Panc1 (cell line): Measurements from ENCODE around the gene CDK17. TPM values are rescaled to one million over a fixed set of nuclear protein-coding genes. Genes with fewer than 3 reads are reported as not detected.

Experiments used
- ATAC-seq: fragments of 200-7000 bp; cut with Tn5 transposase; 2 replicates; pipeline ENCODE4 v1.9.1; 2020; ENCODE audit warnings: mild to moderate bottlenecking, moderate library complexity
- BruUV-seq: library from RNA; stranded (reverse); fragments of 400-500 nt; replicated peaks from 2 replicates; lab custom pipeline; 2021; lab: Mats Ljungman, UMichigan
- CTCF ChIA-PET: fragments of 300-600 bp; sonication (Branson Sonifier 250); formaldehyde crosslinking; loops from one replicate; lab custom pipeline; 2022; ENCODE audit warnings: antibody characterized with exemption; lab: Charles Lee
- POLR2A ChIA-PET: fragments of 300-600 bp; sonication (Branson Sonifier 250); formaldehyde crosslinking; loops from one replicate; lab custom pipeline; 2022; ENCODE audit warnings: antibody characterized with exemption; lab: Charles Lee
- DNase-seq: peaks from one replicate; pipeline ENCODE4 v3.0.0-alpha.2; 2010; ENCODE audit warnings: low read depth, low spot score
- H3K27ac ChIP-seq: 2 replicates; pipeline ENCODE4 v1.5.1; 2011; ENCODE audit warnings: mild to moderate bottlenecking, low read length, inconsistent platforms
- H3K27me3 ChIP-seq: fragments of 200-500 bp; sonication (Bioruptor generic); 2 replicates; pipeline ENCODE4 v1.6.0; 2014; ENCODE audit warnings: low read length, inconsistent platforms; ENCODE audit not compliant: control insufficient read depth, insufficient read depth
- H3K36me3 ChIP-seq: fragments of 200-500 bp; sonication (Bioruptor generic); 2 replicates; pipeline ENCODE4 v1.5.1; 2014; ENCODE audit warnings: inconsistent platforms, mild to moderate bottlenecking, low read length, moderate library complexity; ENCODE audit not compliant: control insufficient read depth, insufficient read depth
- H3K4me1 ChIP-seq: 2 replicates; pipeline ENCODE4 v1.5.1; 2011; ENCODE audit warnings: inconsistent platforms, mild to moderate bottlenecking, low read length, moderate library complexity; ENCODE audit not compliant: control insufficient read depth, insufficient read depth
- H3K4me3 ChIP-seq, 2 experiments: 2 replicates each; pipeline ENCODE4 v1.5.1; 2011 to 2012; ENCODE audit warnings: low read depth in 2 of 2, low read length in 2 of 2, mild to moderate bottlenecking in 2 of 2, inconsistent platforms in 1 of 2, moderate library complexity in 1 of 2
- H3K9me3 ChIP-seq: fragments of 200-500 bp; sonication (Bioruptor generic); 2 replicates; pipeline ENCODE4 v1.5.1; 2014; ENCODE audit warnings: low read depth, mild to moderate bottlenecking, inconsistent platforms, low read length, moderate library complexity; ENCODE audit not compliant: control insufficient read depth, insufficient read depth
- POLR2AphosphoS5 ChIP-seq: IDR thresholded peaks from 2 replicates; pipeline ENCODE4 v1.6.1; 2012; ENCODE audit warnings: mild to moderate bottlenecking, low read depth, low read length, moderate library complexity
- SIN3A ChIP-seq: IDR thresholded peaks from 2 replicates; pipeline ENCODE4 v1.6.1; 2012; ENCODE audit warnings: low read depth, mild to moderate bottlenecking, low read length, moderate library complexity, borderline replicate concordance; ENCODE audit not compliant: insufficient read depth
- TCF7L2 ChIP-seq: IDR thresholded peaks from 2 replicates; pipeline ENCODE4 v1.6.1; 2011; ENCODE audit warnings: mild to moderate bottlenecking, low read depth, low read length, inconsistent platforms
- in situ Hi-C: cut with HindIII; loops from 2 replicates; pipeline ENCODE4 v1.10.0; 2016; ENCODE audit warnings: low sequenced_read_pairs, low pct_unique_long_range_greater_than_20kb
- intact Hi-C: fragments of 100-400 bp; cut with micrococcal nuclease; formaldehyde crosslinking; loops from one replicate; pipeline ENCODE4 v1.10.0; 2022; ENCODE audit not compliant: unreplicated experiment
- total RNA-seq: library from RNA; stranded (reverse); gene quantifications from one replicate; pipeline ENCODE4 v1.2.1, GENCODE V29; 2021; ENCODE audit not compliant: unreplicated experiment
- TF ChIP-seq, protein P1 (sequence below), 2 experiments: IDR thresholded peaks; 2 replicates each; pipeline ENCODE4 v1.6.1; 2011 to 2012; ENCODE audit warnings: low read depth in 2 of 2, control low read depth in 1 of 2, low read length in 1 of 2, mild to moderate bottlenecking in 1 of 2, moderate library complexity in 1 of 2; ENCODE audit not compliant: insufficient read depth in 1 of 2
- TF ChIP-seq, protein P2 (sequence below): fragments of 450-650 bp; IDR thresholded peaks from 2 replicates; pipeline ENCODE4 v1.5.1; 2017; ENCODE audit warnings: mild to moderate bottlenecking

Gene CDK17
- total RNA-seq, 1 experiment from 2014 or later, result 23.2 TPM

DNA sequence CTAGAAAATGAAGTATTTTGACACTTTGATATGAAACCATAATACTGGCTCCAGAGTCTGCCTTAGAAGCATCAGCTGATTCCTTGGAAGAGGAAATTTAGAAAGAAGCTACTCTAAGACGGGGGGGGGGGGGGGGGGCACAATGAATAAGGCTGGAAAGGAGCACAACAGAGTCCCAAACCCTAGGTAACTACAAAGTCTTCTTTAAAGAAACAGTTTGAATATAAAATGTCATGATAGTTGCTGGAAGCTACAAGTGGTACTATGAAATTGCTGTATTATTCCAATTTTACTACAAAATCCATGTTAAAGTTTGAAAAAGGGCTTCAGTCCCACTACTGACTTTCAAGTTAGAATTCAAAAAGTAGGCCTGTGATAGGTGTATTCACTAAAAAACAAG lies 31.6 kb downstream of the CDK17 start:
- intact Hi-C loops, result no loop called here
- no peak for ATAC-seq

GRCh38 chr12:96368233-96368632 lies 32.0 kb downstream of the CDK17 start:
- no peak for DNase-seq
- ChIA-PET POLR2A (no interaction called here), CTCF (interaction anchor here (0.6 to 0.7 kb wide), 2 partner anchors 127 to 594 kb away, joined by 3 to 4 read pairs; no protein-coding TSS in a partner anchor)
- Histone ChIP-seq H3K27me3 (no peaks in the 10 kb centered on the region), H3K36me3 (no peaks in the 10 kb centered on the region), H3K9me3 (no peaks in the 10 kb centered on the region), H3K4me1 (peaks cover 16% of the 10 kb centered on the region), H3K27ac (no peak overlapping the region), H3K4me3 (no peak overlapping the region)
- intact Hi-C loops (no loop called here), in situ Hi-C loops (no loop called here)
- no TSS peak for BruUV-seq
- no peak for ATAC-seq
- TF ChIP-seq, protein P1, sequence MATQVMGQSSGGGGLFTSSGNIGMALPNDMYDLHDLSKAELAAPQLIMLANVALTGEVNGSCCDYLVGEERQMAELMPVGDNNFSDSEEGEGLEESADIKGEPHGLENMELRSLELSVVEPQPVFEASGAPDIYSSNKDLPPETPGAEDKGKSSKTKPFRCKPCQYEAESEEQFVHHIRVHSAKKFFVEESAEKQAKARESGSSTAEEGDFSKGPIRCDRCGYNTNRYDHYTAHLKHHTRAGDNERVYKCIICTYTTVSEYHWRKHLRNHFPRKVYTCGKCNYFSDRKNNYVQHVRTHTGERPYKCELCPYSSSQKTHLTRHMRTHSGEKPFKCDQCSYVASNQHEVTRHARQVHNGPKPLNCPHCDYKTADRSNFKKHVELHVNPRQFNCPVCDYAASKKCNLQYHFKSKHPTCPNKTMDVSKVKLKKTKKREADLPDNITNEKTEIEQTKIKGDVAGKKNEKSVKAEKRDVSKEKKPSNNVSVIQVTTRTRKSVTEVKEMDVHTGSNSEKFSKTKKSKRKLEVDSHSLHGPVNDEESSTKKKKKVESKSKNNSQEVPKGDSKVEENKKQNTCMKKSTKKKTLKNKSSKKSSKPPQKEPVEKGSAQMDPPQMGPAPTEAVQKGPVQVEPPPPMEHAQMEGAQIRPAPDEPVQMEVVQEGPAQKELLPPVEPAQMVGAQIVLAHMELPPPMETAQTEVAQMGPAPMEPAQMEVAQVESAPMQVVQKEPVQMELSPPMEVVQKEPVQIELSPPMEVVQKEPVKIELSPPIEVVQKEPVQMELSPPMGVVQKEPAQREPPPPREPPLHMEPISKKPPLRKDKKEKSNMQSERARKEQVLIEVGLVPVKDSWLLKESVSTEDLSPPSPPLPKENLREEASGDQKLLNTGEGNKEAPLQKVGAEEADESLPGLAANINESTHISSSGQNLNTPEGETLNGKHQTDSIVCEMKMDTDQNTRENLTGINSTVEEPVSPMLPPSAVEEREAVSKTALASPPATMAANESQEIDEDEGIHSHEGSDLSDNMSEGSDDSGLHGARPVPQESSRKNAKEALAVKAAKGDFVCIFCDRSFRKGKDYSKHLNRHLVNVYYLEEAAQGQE (IDR thresholded peaks at IDR 0.05; ENCODE audit: insufficient read depth in 1 of 2, low read depth in 2 of 2, low read length in 1 of 2), result no peak
- TF ChIP-seq, protein P2, sequence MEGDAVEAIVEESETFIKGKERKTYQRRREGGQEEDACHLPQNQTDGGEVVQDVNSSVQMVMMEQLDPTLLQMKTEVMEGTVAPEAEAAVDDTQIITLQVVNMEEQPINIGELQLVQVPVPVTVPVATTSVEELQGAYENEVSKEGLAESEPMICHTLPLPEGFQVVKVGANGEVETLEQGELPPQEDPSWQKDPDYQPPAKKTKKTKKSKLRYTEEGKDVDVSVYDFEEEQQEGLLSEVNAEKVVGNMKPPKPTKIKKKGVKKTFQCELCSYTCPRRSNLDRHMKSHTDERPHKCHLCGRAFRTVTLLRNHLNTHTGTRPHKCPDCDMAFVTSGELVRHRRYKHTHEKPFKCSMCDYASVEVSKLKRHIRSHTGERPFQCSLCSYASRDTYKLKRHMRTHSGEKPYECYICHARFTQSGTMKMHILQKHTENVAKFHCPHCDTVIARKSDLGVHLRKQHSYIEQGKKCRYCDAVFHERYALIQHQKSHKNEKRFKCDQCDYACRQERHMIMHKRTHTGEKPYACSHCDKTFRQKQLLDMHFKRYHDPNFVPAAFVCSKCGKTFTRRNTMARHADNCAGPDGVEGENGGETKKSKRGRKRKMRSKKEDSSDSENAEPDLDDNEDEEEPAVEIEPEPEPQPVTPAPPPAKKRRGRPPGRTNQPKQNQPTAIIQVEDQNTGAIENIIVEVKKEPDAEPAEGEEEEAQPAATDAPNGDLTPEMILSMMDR, result no peak
- TF ChIP-seq POLR2AphosphoS5 (no peak), TCF7L2 (no peak), SIN3A (no peak)

More for the DNA sequence above, 31.6 kb downstream of the CDK17 start:
- ChIA-PET POLR2A (no interaction called here), CTCF (interaction anchor here (0.6 kb wide), 1 partner anchor 595 kb away, joined by 4 read pairs; no protein-coding TSS in a partner anchor)
- DNase-seq, result no peak
- no TSS peak for BruUV-seq
- Histone ChIP-seq H3K9me3 (no peaks in the 10 kb centered on the region), H3K27ac (no peak overlapping the region), H3K4me1 (peaks cover 16% of the 10 kb centered on the region), H3K27me3 (no peaks in the 10 kb centered on the region), H3K4me3 (no peak overlapping the region), H3K36me3 (no peaks in the 10 kb centered on the region)
- TF ChIP-seq SIN3A (no peak), POLR2AphosphoS5 (no peak), TCF7L2 (no peak)
- TF ChIP-seq, protein P1 (IDR thresholded peaks at IDR 0.05; ENCODE audit: insufficient read depth in 1 of 2, low read depth in 2 of 2, low read length in 1 of 2), result no peak
- TF ChIP-seq, protein P2, result no peak
- in situ Hi-C loops, result no loop called here
